Prostate gland (tissue), 2 donors: ENCODE measurements around the gene SPAG7. TPM values are rescaled to one million over a fixed set of nuclear protein-coding genes. Genes with fewer than 3 reads are reported as not detected.
A peak's percentile ranks its signal among the peaks of the same experiment; 100 is the strongest.

Experiments
- DNase-seq: peaks from one replicate; pipeline ENCODE4 v3.0.0-alpha.2; 2019; ENCODE audit warnings: low spot score
- H3K27ac ChIP-seq, 2 donors: fragments of 200-600 bp; sonication (generic); 2 replicates each; pipeline ENCODE4 v1.5.1; 2017 to 2019
- H3K27me3 ChIP-seq: fragments of 200-600 bp; sonication (generic); replicated peaks from 2 replicates; pipeline ENCODE4 v1.5.1; 2019; ENCODE audit not compliant: insufficient read depth
- H3K36me3 ChIP-seq, 2 donors: fragments of 200-600 bp; sonication (generic); 1 replicate in 1 of 2; 2 replicates in 1 of 2; pipeline versions ENCODE4 v1.5.1 to v1.8.1; 2017 to 2019
- H3K4me1 ChIP-seq: fragments of 200-600 bp; sonication (generic); replicated peaks from 2 replicates; pipeline ENCODE4 v1.5.1; 2019
- H3K4me3 ChIP-seq, 2 donors: fragments of 200-600 bp; sonication (generic); 2 replicates each; pipeline ENCODE4 v1.5.1; 2017 to 2019
- H3K9me3 ChIP-seq: fragments of 200-600 bp; sonication (generic); 2 replicates; pipeline ENCODE4 v1.5.1; 2017
- CTCF ChIP-seq, 4 experiments: fragments of 200-600 bp in 2 of 4; fragments of 450-650 bp in 2 of 4; sonication (generic) in 2 of 4; IDR thresholded peaks; 1 replicate in 3 of 4; 2 replicates in 1 of 4; pipeline ENCODE4 v1.5.1; 2016 to 2019; ENCODE audit warnings: antibody characterized with exemption in 4 of 4, mild to moderate bottlenecking in 2 of 4, moderate library complexity in 2 of 4
- POLR2A ChIP-seq: fragments of 450-650 bp; IDR thresholded peaks from one replicate; pipeline ENCODE4 v1.6.1; 2016; ENCODE audit warnings: antibody characterized with exemption, mild to moderate bottlenecking
- POLR2AphosphoS5 ChIP-seq: sonication (generic); formaldehyde crosslinking; IDR thresholded peaks from one replicate; pipeline ENCODE4 v1.6.1; 2017; ENCODE audit warnings: antibody characterized with exemption
- WGBS: methylation state at CpG from one replicate; pipeline ENCODE4 v1.1.5; 2018; 5-methylcytosine and 5-hydroxymethylcytosine counted together
- intact Hi-C: fragments of 100-400 bp; cut with DNase I; formaldehyde crosslinking; loops from one replicate; pipeline ENCODE4 v1.14.2; 2022
- total RNA-seq, 2 donors: library from RNA; depleted of rRNA; stranded (reverse); fragments of >200 nt; gene quantifications; one replicate each; pipeline ENCODE4 v1.1.0, GENCODE V29; 2016

Gene SPAG7
- total RNA-seq, 2 donors from 2014 or later: 54.2 to 72.0 TPM

GRCh38 chr17:4942760-4943508, 24.7 kb downstream of the SPAG7 start:
- peaks cover 27% of the 10 kb centered on the region for H3K4me1 ChIP-seq
- no peak overlapping the region for H3K4me3 ChIP-seq
- no peak overlapping the region for H3K27ac ChIP-seq
- TF ChIP-seq POLR2AphosphoS5 (no peak), CTCF (IDR thresholded peaks at IDR 0.05) (no peak), POLR2A (no peak)
- H3K27me3 ChIP-seq: no peaks in the 10 kb centered on the region
- H3K9me3 ChIP-seq: no peaks in the 10 kb centered on the region
- 72% methylated on average over 13 of the region's 13 CpGs for WGBS
- DNase-seq: no peak
- peaks cover 0 to 5% of the 10 kb centered on the region in 2 donors for H3K36me3 ChIP-seq
- intact Hi-C loops: no loop called here

- peak overlapping the region; percentile 85 to 95 for H3K27ac ChIP-seq
- H3K36me3 ChIP-seq: peaks cover 0 to 10% of the 10 kb centered on the region in 2 donors
- no peaks in the 10 kb centered on the region for H3K9me3 ChIP-seq
- H3K4me1 ChIP-seq: peaks cover 22% of the 10 kb centered on the region
- DNase-seq: no peak
- H3K27me3 ChIP-seq: no peaks in the 10 kb centered on the region
- intact Hi-C loops: no loop called here
- TF ChIP-seq POLR2AphosphoS5: no peak
- no peak for TF ChIP-seq POLR2A
- TF ChIP-seq CTCF (IDR thresholded peaks at IDR 0.05): no peak
- H3K4me3 ChIP-seq: peak overlapping the region; percentile 75 to 82
- 53% methylated on average over 4 of the region's 4 CpGs for WGBS
Measured at GRCh38 chr17:4941319-4941610, 26.4 kb downstream of the SPAG7 start.

GRCh38 chr17:4940555-4941318, 26.9 kb downstream of the SPAG7 start:
- Histone ChIP-seq H3K27ac (peak overlapping the region; percentile 85 to 95), H3K36me3 (peaks cover 0 to 10% of the 10 kb centered on the region in 2 donors), H3K4me1 (peaks cover 17% of the 10 kb centered on the region), H3K9me3 (no peaks in the 10 kb centered on the region), H3K4me3 (peak overlapping the region; percentile 75 to 82), H3K27me3 (no peaks in the 10 kb centered on the region)
- TF ChIP-seq POLR2A (no peak), POLR2AphosphoS5 (no peak), CTCF (IDR thresholded peaks at IDR 0.05) (no peak)
- peak; percentile 84 for DNase-seq
- WGBS: under 1% methylated on average over 29 of the region's 29 CpGs
- intact Hi-C loops: no loop called here

- Histone ChIP-seq H3K27me3 (no peaks in the 10 kb centered on the region), H3K27ac (peak within 1 kb of the TSS; percentile 85 to 95), H3K4me3 (peak within 1 kb of the TSS; percentile 75 to 82), H3K36me3 (peaks cover 0 to 10% of the 10 kb centered on the region in 2 donors), H3K9me3 (no peaks in the 10 kb centered on the region), H3K4me1 (peaks cover 12% of the 10 kb centered on the region)
- TF ChIP-seq POLR2AphosphoS5 (peak; percentile 91), POLR2A (peak; percentile 67), CTCF (IDR thresholded peaks at IDR 0.05) (peak in 2 of 4 experiments; percentile 25 to 34)
- intact Hi-C loops: no loop called here
- DNase-seq: peak; percentile 97
- under 1% methylated on average over 68 of the region's 72 CpGs for WGBS
Measured at GRCh38 chr17:4939796-4940554, 27.6 kb downstream of the SPAG7 start, which contains the start of the genes RNF167 and SLC25A11. Gene RNF167 (plus strand): TSS chr17:4940268. CDS start chr17:4940910, 642 bp downstream. Gene SLC25A11 (minus strand): TSS chr17:4940046. CDS start chr17:4939910, 136 bp downstream.
